GM23338 (cell line): Measurements from ENCODE around the gene NSD1.

Experiments used
- ETS1 ChIP-seq: IDR thresholded peaks from 2 replicates; pipeline ENCODE4 v1.6.1; 2016; ENCODE audit warnings: antibody characterized with exemption
- EZH2 ChIP-seq: fragments of 200-600 bp; sonication (generic); IDR thresholded peaks from one replicate; pipeline ENCODE4 v1.8.0; 2017; ENCODE audit warnings: antibody characterized with exemption, mild to moderate bottlenecking, low read depth; ENCODE audit not compliant: unreplicated experiment
- EZH2phosphoT487 ChIP-seq: fragments of 200-600 bp; sonication (generic); IDR thresholded peaks from one replicate; pipeline ENCODE4 v1.8.1; 2018; ENCODE audit warnings: antibody characterized with exemption; ENCODE audit not compliant: unreplicated experiment
- JUNB ChIP-seq: IDR thresholded peaks from one replicate; pipeline ENCODE4 v1.6.1; 2016; ENCODE audit warnings: antibody characterized with exemption; ENCODE audit not compliant: unreplicated experiment
- NANOG ChIP-seq: IDR thresholded peaks from 2 replicates; pipeline ENCODE4 v1.6.1; 2016; ENCODE audit warnings: antibody characterized with exemption, borderline replicate concordance
- POLR2AphosphoS5 ChIP-seq: IDR thresholded peaks from 2 replicates; pipeline ENCODE4 v1.6.1; 2016; ENCODE audit warnings: antibody characterized with exemption, low read depth
- REST ChIP-seq: IDR thresholded peaks from one replicate; pipeline ENCODE4 v1.6.1; 2018; ENCODE audit warnings: antibody characterized with exemption; ENCODE audit not compliant: unreplicated experiment
- ZNF114 ChIP-seq: fragments of 250-450 bp; sonication (Bioruptor Pico); IDR thresholded peaks from 2 replicates; pipeline ENCODE4 v1.5.0; 2020; ENCODE audit warnings: mild to moderate bottlenecking, moderate library complexity
- ZNF462 ChIP-seq: fragments of 250-450 bp; sonication (Bioruptor Pico); IDR thresholded peaks from 2 replicates; pipeline ENCODE4 v1.5.0; 2020; ENCODE audit warnings: mild to moderate bottlenecking, moderate library complexity
- TF ChIP-seq, protein P1 (sequence below), 2 experiments: fragments of 200-600 bp in 1 of 2; sonication (generic) in 1 of 2; conservative IDR thresholded peaks; 2 replicates each; pipeline versions ENCODE4 v1.5.1 to v1.6.1; 2016 to 2017; ENCODE audit warnings: antibody characterized with exemption in 2 of 2, low read depth in 2 of 2, mild to moderate bottlenecking in 2 of 2, moderate library complexity in 1 of 2

DNA sequence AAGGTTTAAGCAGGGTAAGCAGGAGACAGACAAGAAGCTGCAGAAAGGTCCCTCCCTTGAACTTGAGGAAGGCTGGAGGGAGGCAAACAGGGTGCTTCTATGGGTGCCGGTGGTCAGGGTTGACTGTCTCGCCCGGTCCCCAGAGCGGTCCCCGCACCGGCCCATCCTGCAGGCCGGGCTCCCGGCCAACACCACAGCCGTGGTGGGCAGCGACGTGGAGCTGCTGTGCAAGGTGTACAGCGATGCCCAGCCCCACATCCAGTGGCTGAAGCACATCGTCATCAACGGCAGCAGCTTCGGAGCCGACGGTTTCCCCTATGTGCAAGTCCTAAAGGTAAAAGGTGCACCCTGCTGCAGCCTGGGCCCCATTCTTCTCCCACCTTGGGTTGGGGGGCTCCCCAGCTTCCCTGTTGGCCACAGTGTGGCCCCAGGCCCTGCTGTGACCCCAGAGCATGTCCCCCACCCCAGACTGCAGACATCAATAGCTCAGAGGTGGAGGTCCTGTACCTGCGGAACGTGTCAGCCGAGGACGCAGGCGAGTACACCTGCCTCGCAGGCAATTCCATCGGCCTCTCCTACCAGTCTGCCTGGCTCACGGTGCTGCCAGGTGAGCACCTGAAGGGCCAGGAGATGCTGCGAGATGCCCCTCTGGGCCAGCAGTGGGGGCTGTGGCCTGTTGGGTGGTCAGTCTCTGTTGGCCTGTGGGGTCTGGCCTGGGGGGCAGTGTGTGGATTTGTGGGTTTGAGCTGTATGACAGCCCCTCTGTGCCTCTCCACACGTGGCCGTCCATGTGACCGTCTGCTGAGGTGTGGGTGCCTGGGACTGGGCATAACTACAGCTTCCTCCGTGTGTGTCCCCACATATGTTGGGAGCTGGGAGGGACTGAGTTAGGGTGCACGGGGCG, 41.1 kb upstream of the NSD1 start:
- TF ChIP-seq, protein P1, sequence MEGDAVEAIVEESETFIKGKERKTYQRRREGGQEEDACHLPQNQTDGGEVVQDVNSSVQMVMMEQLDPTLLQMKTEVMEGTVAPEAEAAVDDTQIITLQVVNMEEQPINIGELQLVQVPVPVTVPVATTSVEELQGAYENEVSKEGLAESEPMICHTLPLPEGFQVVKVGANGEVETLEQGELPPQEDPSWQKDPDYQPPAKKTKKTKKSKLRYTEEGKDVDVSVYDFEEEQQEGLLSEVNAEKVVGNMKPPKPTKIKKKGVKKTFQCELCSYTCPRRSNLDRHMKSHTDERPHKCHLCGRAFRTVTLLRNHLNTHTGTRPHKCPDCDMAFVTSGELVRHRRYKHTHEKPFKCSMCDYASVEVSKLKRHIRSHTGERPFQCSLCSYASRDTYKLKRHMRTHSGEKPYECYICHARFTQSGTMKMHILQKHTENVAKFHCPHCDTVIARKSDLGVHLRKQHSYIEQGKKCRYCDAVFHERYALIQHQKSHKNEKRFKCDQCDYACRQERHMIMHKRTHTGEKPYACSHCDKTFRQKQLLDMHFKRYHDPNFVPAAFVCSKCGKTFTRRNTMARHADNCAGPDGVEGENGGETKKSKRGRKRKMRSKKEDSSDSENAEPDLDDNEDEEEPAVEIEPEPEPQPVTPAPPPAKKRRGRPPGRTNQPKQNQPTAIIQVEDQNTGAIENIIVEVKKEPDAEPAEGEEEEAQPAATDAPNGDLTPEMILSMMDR (conservative IDR thresholded peaks at IDR 0.05; ENCODE audit: low read depth in 2 of 2): no peak
- TF ChIP-seq REST (no peak), POLR2AphosphoS5 (no peak), JUNB (no peak), EZH2phosphoT487 (no peak), EZH2 (no peak), ETS1 (no peak), NANOG (no peak), ZNF114 (CRISPR knock-in tag) (no peak), ZNF462 (CRISPR knock-in tag) (no peak)
